Endothelial cell of umbilical vein (primary cell): ENCODE results near the gene ABCA10.
A peak's percentile ranks its signal among the peaks of the same experiment; 100 is the strongest.

Experiments
- EZH2 ChIP-seq: IDR thresholded peaks from 2 replicates; pipeline ENCODE4 v1.6.1; 2012; ENCODE audit warnings: borderline replicate concordance, low read depth, mild to moderate bottlenecking, moderate library complexity, low read length, inconsistent platforms; ENCODE audit not compliant: severe bottlenecking
- FOS ChIP-seq: IDR thresholded peaks from 2 replicates; pipeline ENCODE4 v1.6.1; 2011; ENCODE audit warnings: mild to moderate bottlenecking, low read length, moderate library complexity, borderline replicate concordance; ENCODE audit not compliant: insufficient read depth
- MAX ChIP-seq: IDR thresholded peaks from 2 replicates; pipeline ENCODE4 v1.6.1; 2011; ENCODE audit not compliant: insufficient read depth, insufficient read length
- MYC ChIP-seq: IDR thresholded peaks from one replicate; pipeline ENCODE4 v1.6.1; 2011; ENCODE audit warnings: mild to moderate bottlenecking, low read depth, low read length
- POLR2A ChIP-seq: IDR thresholded peaks from 2 replicates; pipeline ENCODE4 v1.6.1; 2012; ENCODE audit warnings: low read depth, mild to moderate bottlenecking, control low read depth, low read length
- POLR2AphosphoS5 ChIP-seq: IDR thresholded peaks from 2 replicates; pipeline ENCODE4 v1.6.1; 2012; ENCODE audit warnings: low read depth, mild to moderate bottlenecking, control low read depth, low read length, moderate library complexity; ENCODE audit not compliant: insufficient read depth
- TF ChIP-seq, protein P1 (sequence below), 2 donors: IDR thresholded peaks; 1 replicate in 1 of 2; 2 replicates in 1 of 2; pipeline ENCODE4 v1.5.1; 2011; ENCODE audit warnings: low read length in 2 of 2, mild to moderate bottlenecking in 2 of 2, moderate library complexity in 2 of 2, control low read depth in 1 of 2, inconsistent platforms in 1 of 2, low read depth in 1 of 2; ENCODE audit not compliant: insufficient read depth in 1 of 2; ENCODE audit errors: extremely low read depth in 1 of 2

DNA sequence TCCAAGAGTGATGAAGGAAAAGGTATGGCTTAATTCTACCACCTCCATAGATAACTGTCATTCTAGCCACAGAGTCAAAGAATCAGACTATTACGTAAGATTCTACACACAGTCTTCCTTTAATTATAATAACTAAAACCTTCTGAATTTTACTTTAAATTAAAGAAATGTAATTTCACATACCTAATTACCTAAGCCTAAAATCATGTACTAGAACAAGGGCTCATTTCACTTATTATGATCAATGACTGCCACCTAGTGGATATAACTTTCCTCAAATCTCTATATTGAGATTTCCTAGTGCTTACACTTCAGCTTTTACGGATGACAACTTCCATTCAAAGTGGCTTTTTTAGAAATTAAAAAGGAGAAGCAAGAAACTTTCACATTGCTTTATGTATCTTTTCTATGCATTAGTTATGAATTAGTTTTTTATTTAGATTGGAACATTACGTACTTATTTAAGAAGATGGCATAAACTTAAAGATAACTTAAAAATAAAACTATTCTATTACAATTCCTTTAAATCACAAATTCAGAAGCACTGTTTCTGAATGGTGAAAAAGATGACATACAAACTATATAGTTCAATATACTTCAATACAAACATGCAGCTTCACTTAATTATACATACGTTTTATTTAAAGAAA lies 18.2 kb upstream of the ABCA10 start:
- TF ChIP-seq POLR2A (no peak), EZH2 (no peak), POLR2AphosphoS5 (no peak), MAX (no peak), MYC (no peak), FOS (no peak)
- TF ChIP-seq, protein P1, sequence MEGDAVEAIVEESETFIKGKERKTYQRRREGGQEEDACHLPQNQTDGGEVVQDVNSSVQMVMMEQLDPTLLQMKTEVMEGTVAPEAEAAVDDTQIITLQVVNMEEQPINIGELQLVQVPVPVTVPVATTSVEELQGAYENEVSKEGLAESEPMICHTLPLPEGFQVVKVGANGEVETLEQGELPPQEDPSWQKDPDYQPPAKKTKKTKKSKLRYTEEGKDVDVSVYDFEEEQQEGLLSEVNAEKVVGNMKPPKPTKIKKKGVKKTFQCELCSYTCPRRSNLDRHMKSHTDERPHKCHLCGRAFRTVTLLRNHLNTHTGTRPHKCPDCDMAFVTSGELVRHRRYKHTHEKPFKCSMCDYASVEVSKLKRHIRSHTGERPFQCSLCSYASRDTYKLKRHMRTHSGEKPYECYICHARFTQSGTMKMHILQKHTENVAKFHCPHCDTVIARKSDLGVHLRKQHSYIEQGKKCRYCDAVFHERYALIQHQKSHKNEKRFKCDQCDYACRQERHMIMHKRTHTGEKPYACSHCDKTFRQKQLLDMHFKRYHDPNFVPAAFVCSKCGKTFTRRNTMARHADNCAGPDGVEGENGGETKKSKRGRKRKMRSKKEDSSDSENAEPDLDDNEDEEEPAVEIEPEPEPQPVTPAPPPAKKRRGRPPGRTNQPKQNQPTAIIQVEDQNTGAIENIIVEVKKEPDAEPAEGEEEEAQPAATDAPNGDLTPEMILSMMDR (IDR thresholded peaks at IDR 0.05; ENCODE audit: extremely low read depth in 1 of 2, insufficient read depth in 1 of 2, low read depth in 1 of 2, low read length in 2 of 2) = peak in 1 of 2 donors; percentile 27
